PC-9 (cell line): ENCODE results near the gene KCNJ11. TPM values are rescaled to one million over a fixed set of nuclear protein-coding genes. Genes with fewer than 3 reads are reported as not detected.

Source experiments
- BruUV-seq: library from RNA; stranded (reverse); fragments of 400-500 nt; replicated peaks from 2 replicates; lab custom pipeline; 2021; lab: Mats Ljungman, UMichigan
- CTCF ChIA-PET: fragments of 300-600 bp; sonication (Branson Sonifier 250); formaldehyde crosslinking; loops from one replicate; lab custom pipeline; 2022; ENCODE audit warnings: antibody characterized with exemption; lab: Charles Lee
- POLR2A ChIA-PET: fragments of 300-600 bp; sonication (Branson Sonifier 250); formaldehyde crosslinking; loops from one replicate; lab custom pipeline; 2022; ENCODE audit warnings: antibody characterized with exemption; ENCODE audit not compliant: unreplicated experiment; lab: Charles Lee
- DNase-seq, 2 experiments: peaks; one replicate each; pipeline versions ENCODE4 v3.0.0 to v3.0.0-alpha.2; 2015 to 2022; ENCODE audit warnings: mixed read lengths in 1 of 2
- H2AFZ ChIP-seq: fragments of 200-600 bp; sonication (generic); 2 replicates; pipeline ENCODE4 v1.8.1; 2017; ENCODE audit warnings: antibody characterized with exemption
- H3F3A ChIP-seq: fragments of 200-600 bp; sonication (generic); 2 replicates; pipeline ENCODE4 v1.8.1; 2017; ENCODE audit warnings: antibody characterized with exemption, mild to moderate bottlenecking, low read depth; ENCODE audit not compliant: insufficient read depth
- H3K27ac ChIP-seq: fragments of 200-600 bp; sonication (generic); 2 replicates; pipeline ENCODE4 v1.6.1; 2016; ENCODE audit warnings: mixed run types
- H3K27me3 ChIP-seq: fragments of 200-600 bp; sonication (generic); 2 replicates; pipeline ENCODE4 v1.6.1; 2016; ENCODE audit warnings: low read depth, mixed run types; ENCODE audit not compliant: insufficient read depth
- H3K36me3 ChIP-seq: fragments of 200-600 bp; sonication (generic); 2 replicates; pipeline ENCODE4 v1.6.1; 2016; ENCODE audit warnings: low read depth, mixed run types
- H3K4me1 ChIP-seq: fragments of 200-600 bp; sonication (generic); replicated peaks from 2 replicates; pipeline ENCODE4 v1.6.1; 2016; ENCODE audit warnings: mixed run types; ENCODE audit not compliant: insufficient read depth
- H3K4me2 ChIP-seq: fragments of 200-600 bp; sonication (generic); 2 replicates; pipeline ENCODE4 v1.6.1; 2017; ENCODE audit warnings: mixed run types
- H3K4me3 ChIP-seq: fragments of 200-600 bp; sonication (generic); 2 replicates; pipeline ENCODE4 v1.6.1; 2016; ENCODE audit warnings: mixed run types
- H3K79me2 ChIP-seq: fragments of 200-600 bp; sonication (generic); 2 replicates; pipeline ENCODE4 v1.6.1; 2017; ENCODE audit warnings: low read depth, mixed run types
- H3K9me2 ChIP-seq: fragments of 200-600 bp; sonication (generic); 2 replicates; pipeline ENCODE4 v1.8.1; 2017; ENCODE audit warnings: mild to moderate bottlenecking; ENCODE audit not compliant: insufficient read depth
- H3K9me3 ChIP-seq: fragments of 200-600 bp; sonication (generic); 2 replicates; pipeline ENCODE4 v1.8.1; 2016; ENCODE audit warnings: low read depth; ENCODE audit not compliant: insufficient read depth
- H4K20me1 ChIP-seq: fragments of 200-600 bp; sonication (generic); 2 replicates; pipeline ENCODE4 v1.8.1; 2017; ENCODE audit not compliant: insufficient read depth
- EZH2 ChIP-seq: fragments of 200-600 bp; sonication (generic); IDR thresholded peaks from 2 replicates; pipeline ENCODE4 v1.8.0; 2017; ENCODE audit warnings: antibody characterized with exemption, low read depth
- intact Hi-C: fragments of 100-400 bp; cut with micrococcal nuclease; formaldehyde crosslinking; loops from one replicate; pipeline ENCODE4 v1.10.0; 2022; ENCODE audit not compliant: unreplicated experiment
- total RNA-seq: library from RNA; stranded (reverse); gene quantifications from 2 replicates; pipeline ENCODE4 v1.2.3, GENCODE V29; 2021
- TF ChIP-seq, protein P1 (sequence below): fragments of 200-600 bp; sonication (generic); conservative IDR thresholded peaks from 2 replicates; pipeline ENCODE4 v1.6.1; 2017; ENCODE audit warnings: mixed run types, antibody characterized with exemption, mild to moderate bottlenecking, moderate library complexity

KCNJ11 gene
- total RNA-seq, 1 experiment from 2014 or later = 0.26 TPM

- H4K20me1 ChIP-seq = peaks cover 6% of the 10 kb centered on the region; the same call in 1 of the 2 replicates
- no TSS peak for BruUV-seq
- no peaks in the 10 kb centered on the region for H3K4me1 ChIP-seq
- no peak overlapping the region for H2AFZ ChIP-seq
- TF ChIP-seq, protein P1, sequence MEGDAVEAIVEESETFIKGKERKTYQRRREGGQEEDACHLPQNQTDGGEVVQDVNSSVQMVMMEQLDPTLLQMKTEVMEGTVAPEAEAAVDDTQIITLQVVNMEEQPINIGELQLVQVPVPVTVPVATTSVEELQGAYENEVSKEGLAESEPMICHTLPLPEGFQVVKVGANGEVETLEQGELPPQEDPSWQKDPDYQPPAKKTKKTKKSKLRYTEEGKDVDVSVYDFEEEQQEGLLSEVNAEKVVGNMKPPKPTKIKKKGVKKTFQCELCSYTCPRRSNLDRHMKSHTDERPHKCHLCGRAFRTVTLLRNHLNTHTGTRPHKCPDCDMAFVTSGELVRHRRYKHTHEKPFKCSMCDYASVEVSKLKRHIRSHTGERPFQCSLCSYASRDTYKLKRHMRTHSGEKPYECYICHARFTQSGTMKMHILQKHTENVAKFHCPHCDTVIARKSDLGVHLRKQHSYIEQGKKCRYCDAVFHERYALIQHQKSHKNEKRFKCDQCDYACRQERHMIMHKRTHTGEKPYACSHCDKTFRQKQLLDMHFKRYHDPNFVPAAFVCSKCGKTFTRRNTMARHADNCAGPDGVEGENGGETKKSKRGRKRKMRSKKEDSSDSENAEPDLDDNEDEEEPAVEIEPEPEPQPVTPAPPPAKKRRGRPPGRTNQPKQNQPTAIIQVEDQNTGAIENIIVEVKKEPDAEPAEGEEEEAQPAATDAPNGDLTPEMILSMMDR = no peak
- TF ChIP-seq EZH2 = no peak
- ChIA-PET POLR2A (no interaction called here), CTCF (interaction anchor here (1.1 kb wide), 1 partner anchor 121 kb away, joined by 6 read pairs; no protein-coding TSS in a partner anchor)
- H3K9me2 ChIP-seq = no peaks in the 10 kb centered on the region
- no peaks in the 10 kb centered on the region for H3K9me3 ChIP-seq
- DNase-seq = no peak
- no peaks in the 10 kb centered on the region for H3K36me3 ChIP-seq
- H3K27ac ChIP-seq = no peak overlapping the region
- no peaks in the 10 kb centered on the region for H3K27me3 ChIP-seq
- no peak overlapping the region for H3K4me2 ChIP-seq
- intact Hi-C loops = no loop called here
- no peaks in the 10 kb centered on the region for H3K79me2 ChIP-seq
- H3K4me3 ChIP-seq = no peak overlapping the region
- H3F3A ChIP-seq = no peaks in the 10 kb centered on the region
These were observed 5.0 kb downstream of the KCNJ11 start for GRCh38 chr11:17383461-17383860.

DNA sequence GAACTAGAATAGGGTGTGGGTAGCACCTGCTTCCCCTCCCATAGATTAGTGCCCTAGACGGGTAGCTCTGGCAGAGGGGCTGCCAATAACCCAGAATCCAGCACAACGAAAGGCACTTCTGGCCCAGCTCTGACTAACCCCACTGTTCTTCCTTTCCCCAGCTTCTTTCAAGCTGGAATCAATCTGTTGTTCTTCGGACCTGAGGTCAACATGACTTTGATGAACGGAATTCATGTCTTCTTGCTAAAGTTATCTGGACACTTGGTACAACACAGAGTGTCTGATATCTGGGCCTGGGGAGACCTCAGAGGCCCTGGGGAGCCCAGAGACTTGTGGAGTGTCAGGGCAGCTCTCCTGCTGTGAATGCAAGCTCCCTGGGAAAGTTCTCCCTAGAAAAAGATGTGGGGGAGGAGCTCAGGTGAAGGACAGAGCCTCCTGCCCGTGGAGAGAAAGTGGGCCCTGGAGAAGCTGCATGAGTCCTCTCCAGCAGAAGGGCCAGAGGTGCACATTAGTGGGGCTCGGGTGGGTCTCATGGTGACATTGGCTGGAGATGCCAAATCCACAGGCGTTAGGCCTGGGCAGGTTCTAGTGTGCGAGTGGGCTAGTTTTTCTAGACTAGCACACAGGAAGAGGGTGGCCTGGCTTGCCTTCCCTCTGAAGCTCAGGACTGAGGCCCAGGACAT, 6.3 kb downstream of the KCNJ11 start:
- no TSS peak for BruUV-seq

GRCh38 chr11:17381156-17381555, 7.3 kb downstream of the KCNJ11 start:
- H4K20me1 ChIP-seq = peaks cover 6% of the 10 kb centered on the region; the same call in 1 of the 2 replicates
- POLR2A ChIA-PET = no interaction called here
- H3K4me3 ChIP-seq = no peak overlapping the region
- no peaks in the 10 kb centered on the region for H3K27me3 ChIP-seq
- H3K4me1 ChIP-seq = no peaks in the 10 kb centered on the region
- H3K9me3 ChIP-seq = no peaks in the 10 kb centered on the region
- no peak overlapping the region for H2AFZ ChIP-seq
- DNase-seq = no peak
- BruUV-seq = no TSS peak
- intact Hi-C loops = no loop called here
- CTCF ChIA-PET = no interaction called here
- H3K4me2 ChIP-seq = no peak overlapping the region
- TF ChIP-seq, protein P1 = no peak
- TF ChIP-seq EZH2 = no peak
- no peaks in the 10 kb centered on the region for H3K9me2 ChIP-seq
- H3K79me2 ChIP-seq = no peaks in the 10 kb centered on the region
- no peaks in the 10 kb centered on the region for H3K36me3 ChIP-seq
- no peaks in the 10 kb centered on the region for H3F3A ChIP-seq
- no peak overlapping the region for H3K27ac ChIP-seq

More for the DNA sequence above, 6.3 kb downstream of the KCNJ11 start:
- Histone ChIP-seq H3F3A (no peaks in the 10 kb centered on the region), H3K27ac (no peak overlapping the region), H3K79me2 (no peaks in the 10 kb centered on the region), H3K36me3 (no peaks in the 10 kb centered on the region), H3K4me1 (no peaks in the 10 kb centered on the region), H3K27me3 (no peaks in the 10 kb centered on the region), H2AFZ (no peak overlapping the region), H3K9me2 (no peaks in the 10 kb centered on the region), H3K4me2 (no peak overlapping the region), H3K4me3 (no peak overlapping the region), H3K9me3 (no peaks in the 10 kb centered on the region), H4K20me1 (peaks cover 6% of the 10 kb centered on the region; the same call in 1 of the 2 replicates)
- intact Hi-C loops = no loop called here
- DNase-seq = no peak
- ChIA-PET POLR2A (no interaction called here), CTCF (no interaction called here)
- TF ChIP-seq EZH2 = no peak
- TF ChIP-seq, protein P1 = no peak
